ENCODE data around the gene MRPS34.

- TF ChIP-seq CTCF (IDR thresholded peaks at IDR 0.05; ENCODE audit: borderline replicate concordance, extremely low read depth, low read length, poor library complexity, severe bottlenecking) (no peak), EZH2 (IDR thresholded peaks at IDR 0.05; ENCODE audit: borderline replicate concordance, low read depth, low read length, severe bottlenecking) (no peak)
Measured at GRCh38 chr16:1780677-1781072, 7.7 kb upstream of the MRPS34 start.
